Ascending aorta (tissue), 2 donors: Measurements from ENCODE around the gene SEC61B. TPM values are rescaled to one million over a fixed set of nuclear protein-coding genes. Genes with fewer than 3 reads are reported as not detected.

ENCODE experiments used
- DNase-seq, 2 donors: peaks; one replicate each; pipeline ENCODE4 v3.0.0-alpha.2; 2019; ENCODE audit warnings: low spot score in 2 of 2
- H3K27ac ChIP-seq, 2 donors: fragments of 200-600 bp; sonication (generic); one replicate each; pipeline ENCODE4 v1.5.1; 2016 to 2017; ENCODE audit warnings: mild to moderate bottlenecking in 1 of 2
- H3K27me3 ChIP-seq: fragments of 200-600 bp; sonication (generic); one replicate; pipeline ENCODE4 v1.5.1; 2017
- H3K36me3 ChIP-seq, 2 donors: fragments of 200-600 bp; sonication (generic); one replicate each; pipeline ENCODE4 v1.5.1; 2016
- H3K4me1 ChIP-seq, 2 donors: fragments of 200-600 bp; sonication (generic); one replicate each; pipeline ENCODE4 v1.5.1; 2016 to 2017; ENCODE audit warnings: mild to moderate bottlenecking in 1 of 2
- H3K4me3 ChIP-seq, 2 donors: fragments of 200-600 bp; sonication (generic); one replicate each; pipeline ENCODE4 v1.5.1; 2016 to 2017; ENCODE audit warnings: mild to moderate bottlenecking in 1 of 2
- H3K9me3 ChIP-seq, 2 donors: fragments of 200-600 bp; sonication (generic); one replicate each; pipeline ENCODE4 v1.5.1; 2016
- CTCF ChIP-seq, 3 experiments: fragments of 200-600 bp in 2 of 3; fragments of 450-650 bp in 1 of 3; sonication (generic) in 2 of 3; IDR thresholded peaks; one replicate each; pipeline ENCODE4 v1.5.1; 2016 to 2019; ENCODE audit warnings: antibody characterized with exemption in 3 of 3, mild to moderate bottlenecking in 1 of 3, moderate library complexity in 1 of 3
- intact Hi-C: fragments of 100-400 bp; cut with DNase I; formaldehyde crosslinking; loops from one replicate; pipeline ENCODE4 v1.15.1; 2023
- total RNA-seq: library from RNA; depleted of rRNA; stranded (reverse); fragments of >200 nt; gene quantifications from one replicate; pipeline ENCODE4 v1.1.0, GENCODE V29; 2016

SEC61B gene
- total RNA-seq, 1 donor from 2014 or later = 88.7 TPM

GRCh38 chr9:99178912-99179872, 42.9 kb upstream of the SEC61B start:
- Histone ChIP-seq H3K36me3 (no peaks in the 10 kb centered on the region), H3K9me3 (no peaks in the 10 kb centered on the region), H3K27me3 (no peaks in the 10 kb centered on the region), H3K4me3 (no peak overlapping the region), H3K27ac (no peak overlapping the region), H3K4me1 (no peaks in the 10 kb centered on the region)
- intact Hi-C loops = no loop called here
- no peak for TF ChIP-seq CTCF (IDR thresholded peaks at IDR 0.05)
- no peak for DNase-seq

- Histone ChIP-seq H3K36me3 (no peaks in the 10 kb centered on the region), H3K4me3 (no peak overlapping the region), H3K27ac (no peak overlapping the region), H3K27me3 (no peaks in the 10 kb centered on the region), H3K9me3 (no peaks in the 10 kb centered on the region), H3K4me1 (peaks cover 4 to 6% of the 10 kb centered on the region in 2 donors)
- intact Hi-C loops = loop anchor here (5.0 to 10.0 kb wide), 3 partner anchors 627 to 845 kb away; partner anchors contain the start of gene STX17
- no peak for DNase-seq
- TF ChIP-seq CTCF (IDR thresholded peaks at IDR 0.05) = no peak
Measured at GRCh38 chr9:99180199-99180598, 41.9 kb upstream of the SEC61B start.

- peaks cover 4 to 6% of the 10 kb centered on the region in 2 donors for H3K4me1 ChIP-seq
- H3K27me3 ChIP-seq = no peaks in the 10 kb centered on the region
- no peak overlapping the region for H3K27ac ChIP-seq
- H3K36me3 ChIP-seq = no peaks in the 10 kb centered on the region
- intact Hi-C loops = loop anchor here (5.0 to 10.0 kb wide), 3 partner anchors 627 to 844 kb away; partner anchors contain the start of gene STX17
- no peak for DNase-seq
- H3K4me3 ChIP-seq = no peak overlapping the region
- no peak for TF ChIP-seq CTCF (IDR thresholded peaks at IDR 0.05)
- no peaks in the 10 kb centered on the region for H3K9me3 ChIP-seq
Measured at GRCh38 chr9:99180662-99181061, 41.4 kb upstream of the SEC61B start.

GRCh38 chr9:99181206-99181605, 40.9 kb upstream of the SEC61B start:
- Histone ChIP-seq H3K4me3 (no peak overlapping the region), H3K27me3 (no peaks in the 10 kb centered on the region), H3K36me3 (no peaks in the 10 kb centered on the region), H3K27ac (no peak overlapping the region), H3K9me3 (no peaks in the 10 kb centered on the region), H3K4me1 (peaks cover 4 to 6% of the 10 kb centered on the region in 2 donors)
- TF ChIP-seq CTCF (IDR thresholded peaks at IDR 0.05) = no peak
- intact Hi-C loops = loop anchor here (5.0 to 10.0 kb wide), 3 partner anchors 626 to 844 kb away; partner anchors contain the start of gene STX17
- no peak for DNase-seq

GRCh38 chr9:99181621-99182020, 40.5 kb upstream of the SEC61B start:
- no peaks in the 10 kb centered on the region for H3K27me3 ChIP-seq
- intact Hi-C loops = loop anchor here (5.0 to 10.0 kb wide), 3 partner anchors 626 to 843 kb away; partner anchors contain the start of gene STX17
- TF ChIP-seq CTCF (IDR thresholded peaks at IDR 0.05) = no peak

More at GRCh38 chr9:99181621-99182020, 40.5 kb upstream of the SEC61B start:
- peaks cover 4 to 6% of the 10 kb centered on the region in 2 donors for H3K4me1 ChIP-seq
- H3K9me3 ChIP-seq = no peaks in the 10 kb centered on the region
- no peak overlapping the region for H3K27ac ChIP-seq
- no peaks in the 10 kb centered on the region for H3K36me3 ChIP-seq
- H3K4me3 ChIP-seq = no peak overlapping the region
- DNase-seq = no peak
